GM19099 (cell line): ENCODE data around the gene PLPPR3.
A peak's percentile ranks its signal among the peaks of the same experiment; 100 is the strongest.

Experiments used
- POLR2A ChIP-seq: IDR thresholded peaks from 3 replicates; pipeline ENCODE4 v1.6.1; 2011; ENCODE audit warnings: low read depth; ENCODE audit not compliant: insufficient read length; ENCODE audit errors: extremely low read depth

Gene PLPPR3

DNA sequence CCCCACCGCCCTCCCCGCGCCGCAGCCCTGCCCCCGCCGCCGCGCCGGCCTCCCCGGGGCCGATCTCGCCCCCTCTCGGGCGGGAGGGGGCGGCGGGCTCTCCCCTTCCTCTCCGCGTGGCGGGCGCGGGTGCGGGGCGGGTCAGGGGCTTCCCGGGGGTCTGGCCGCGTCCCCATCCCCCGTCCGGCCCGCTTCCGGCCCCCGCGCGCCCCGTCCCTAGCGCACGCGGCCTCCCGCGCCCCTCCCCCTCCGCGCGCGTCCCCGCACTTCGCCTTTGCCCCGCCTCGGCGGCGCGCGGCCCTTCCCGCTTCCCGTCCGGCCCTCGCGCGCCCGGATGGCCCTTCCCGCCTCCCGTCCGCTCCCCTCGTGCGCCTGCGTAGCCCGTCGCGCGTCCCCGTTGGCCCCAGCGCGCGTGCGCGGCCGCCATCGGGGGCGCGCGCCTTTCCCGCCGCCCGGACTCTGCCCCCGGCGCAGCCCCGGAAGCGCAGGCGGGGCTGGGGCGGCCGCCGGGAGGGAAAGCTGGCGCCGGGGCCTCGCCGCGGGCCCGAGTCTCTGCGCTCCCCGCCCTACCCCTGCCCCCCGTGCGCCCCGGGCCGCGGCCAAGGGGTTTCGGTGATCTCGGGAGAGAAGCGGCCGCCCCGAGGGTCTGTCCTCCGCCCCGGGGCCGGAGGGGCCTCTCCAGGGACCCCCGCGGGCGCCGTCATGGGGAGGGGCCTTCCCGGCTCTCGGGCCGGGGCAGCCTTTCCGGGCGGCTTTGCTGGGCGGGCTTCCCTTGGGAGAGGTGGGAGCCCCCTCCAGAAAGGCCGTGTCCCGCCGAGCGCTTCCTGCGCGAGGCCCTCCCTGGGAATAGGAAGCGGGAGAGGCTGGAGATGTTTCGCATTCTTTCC, 24.0 kb downstream of the PLPPR3 start:
- no peak for TF ChIP-seq POLR2A

DNA sequence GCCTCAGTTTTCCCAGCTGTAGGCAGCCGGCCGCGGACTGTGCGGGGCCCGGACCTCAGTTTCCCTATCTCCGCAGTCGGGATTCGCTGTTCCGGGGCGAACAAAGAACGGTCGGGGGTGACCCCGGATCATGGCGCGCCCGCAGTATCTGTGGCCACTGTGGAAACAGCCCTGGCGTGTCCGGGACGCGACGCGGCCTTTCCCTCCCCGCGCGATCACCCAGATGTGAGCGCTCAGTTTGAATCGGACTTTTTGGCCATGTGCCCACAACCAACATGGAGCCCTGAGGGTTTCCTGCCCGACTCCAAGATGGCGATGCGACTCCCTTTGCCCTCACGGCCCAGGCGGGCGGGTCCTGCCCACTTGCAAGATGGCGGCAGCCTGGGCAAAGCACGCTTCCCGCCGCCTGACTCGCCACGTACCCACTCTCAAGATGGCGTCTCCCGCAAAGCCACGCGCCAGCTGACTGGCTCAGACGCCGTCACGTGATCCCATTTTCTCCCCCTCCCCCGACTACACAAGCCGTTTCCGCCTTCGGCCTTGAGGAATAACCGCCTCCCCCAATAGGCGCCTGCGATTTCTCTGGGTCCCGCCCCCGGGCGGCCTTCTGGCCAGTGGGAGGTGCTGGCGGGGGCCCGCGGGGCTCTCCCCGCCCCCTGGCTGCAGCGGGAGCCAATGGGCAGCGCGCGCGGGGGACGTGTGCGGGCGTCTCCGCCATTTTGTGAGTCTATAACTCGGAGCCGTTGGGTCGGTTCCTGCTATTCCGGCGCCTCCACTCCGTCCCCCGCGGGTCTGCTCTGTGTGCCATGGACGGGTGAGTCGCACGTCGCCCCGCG, 24.8 kb downstream of the PLPPR3 start, which contains the start of gene PTBP1:
Gene PTBP1 (plus strand): TSS at position 761 of the 836 bp plus-strand sequence. CDS start 46 bp downstream, at position 807.
- TF ChIP-seq POLR2A = peak; percentile 96

DNA sequence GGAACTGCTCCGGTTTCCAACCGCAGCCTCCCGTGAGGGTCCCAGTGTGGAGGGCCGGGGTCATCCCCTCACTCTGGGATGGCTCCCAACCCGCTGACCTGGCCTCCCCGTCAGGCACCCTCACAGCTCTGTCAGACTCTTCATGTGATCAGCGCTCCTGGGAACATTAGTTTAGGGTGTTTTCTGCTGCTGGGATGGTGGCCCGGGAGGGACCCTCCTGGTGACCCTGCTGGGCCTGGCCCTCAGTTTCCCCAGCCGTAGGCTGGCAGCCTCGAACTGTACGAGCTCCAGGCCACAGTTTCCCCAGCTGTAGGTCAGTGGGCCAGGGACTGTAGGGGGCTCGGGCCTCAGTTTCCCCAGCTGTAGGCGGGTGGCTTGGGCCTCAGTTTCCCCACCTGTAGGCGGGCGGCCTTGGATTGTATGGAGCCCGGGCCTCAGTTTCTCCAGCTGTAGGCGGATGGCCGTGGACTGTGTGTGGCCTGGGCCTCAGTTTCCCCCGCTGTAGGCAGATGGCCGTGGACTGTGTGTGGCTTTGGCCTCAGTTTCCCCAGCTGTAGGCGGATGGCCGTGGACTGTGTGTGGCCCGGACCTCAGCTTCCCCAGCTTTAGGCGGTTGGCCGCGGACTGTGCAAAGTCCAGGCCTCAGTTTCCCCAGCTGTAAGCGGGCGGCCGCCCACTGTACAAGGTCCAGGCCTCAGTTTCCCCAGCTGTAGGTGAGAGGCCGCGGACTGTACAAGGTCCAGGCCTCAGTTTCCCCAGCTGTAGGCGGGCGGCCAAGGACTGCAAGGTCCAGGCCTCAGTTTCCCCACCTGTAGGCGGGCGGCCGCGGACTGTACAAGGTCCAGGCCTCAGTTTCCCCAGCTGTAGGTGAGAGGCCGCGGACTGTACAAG, 25.8 kb downstream of the PLPPR3 start:
- TF ChIP-seq POLR2A = no peak

DNA sequence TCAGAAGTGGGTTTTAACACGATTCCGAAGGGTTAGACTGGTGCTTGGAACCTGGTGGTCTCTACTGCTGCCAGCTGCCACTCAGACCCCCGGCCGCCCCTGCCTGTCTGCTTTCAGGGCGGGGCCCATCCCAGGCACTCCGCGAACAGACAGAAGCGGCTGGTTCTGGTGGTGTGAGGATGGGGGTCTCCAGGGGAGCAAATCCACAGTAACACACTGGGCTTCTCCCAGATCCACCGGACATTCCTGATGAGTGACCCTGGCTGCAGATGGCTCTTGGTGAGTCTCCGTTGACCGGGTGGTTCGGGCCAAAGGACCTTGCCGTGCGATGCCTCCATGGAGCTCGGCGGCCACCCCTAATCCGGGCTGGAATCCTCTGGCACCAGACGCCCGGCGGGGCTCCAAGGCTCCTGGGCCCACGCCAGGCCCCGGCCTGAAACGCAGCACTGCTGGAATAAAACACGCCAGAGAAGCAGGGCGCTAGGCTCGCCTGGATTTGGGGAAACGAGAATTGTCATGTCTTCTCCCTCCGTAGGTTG, 26.6 kb downstream of the PLPPR3 start:
- no peak for TF ChIP-seq POLR2A

DNA sequence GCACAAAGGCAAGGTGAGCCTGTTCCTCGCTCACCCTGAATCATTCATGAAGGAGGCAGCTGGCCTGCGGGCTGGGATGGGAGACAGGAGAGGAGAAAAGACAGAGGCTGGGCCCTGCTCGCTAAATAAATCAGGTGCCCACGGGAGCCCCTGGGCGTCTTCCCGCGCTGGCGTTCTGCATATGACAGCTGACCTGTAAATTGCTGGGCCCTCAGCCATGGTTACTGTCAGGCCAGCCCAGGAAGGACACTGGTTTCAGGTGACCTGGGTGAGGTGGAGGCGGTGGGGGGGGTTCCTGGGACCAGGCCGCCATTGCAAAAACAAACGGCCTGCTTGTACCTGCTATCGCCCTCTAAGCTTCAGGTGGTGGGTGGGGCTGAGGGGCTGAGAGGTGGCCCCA, 27.9 kb downstream of the PLPPR3 start:
- no peak for TF ChIP-seq POLR2A

DNA sequence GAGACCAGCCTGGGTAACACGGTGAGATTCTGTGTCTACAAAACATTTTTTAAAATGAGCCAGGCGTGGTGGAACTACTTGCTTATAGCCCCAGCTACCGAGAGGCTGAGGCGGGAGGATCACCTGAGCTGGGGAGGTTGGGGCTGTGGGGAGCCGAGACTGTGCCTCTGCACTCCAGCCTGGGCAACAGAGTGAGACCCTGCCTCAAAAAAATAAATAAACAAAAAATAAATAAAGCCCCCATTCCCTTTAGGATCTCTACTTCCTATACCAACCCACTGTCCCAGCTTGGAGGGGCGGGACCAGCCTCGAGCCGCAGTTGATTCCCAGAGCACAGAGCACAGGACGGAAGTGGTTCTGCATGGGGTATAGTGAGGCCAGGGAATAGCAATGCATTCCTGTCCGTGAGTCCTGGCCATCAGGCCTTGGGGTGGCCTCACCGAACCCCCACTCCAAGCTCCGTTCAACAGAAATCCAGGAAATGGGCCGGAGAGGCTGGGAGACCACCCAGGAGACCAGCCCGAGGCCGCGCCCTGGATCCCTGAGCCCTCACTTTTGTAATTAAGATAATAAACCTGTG, 29.4 kb downstream of the PLPPR3 start:
- TF ChIP-seq POLR2A = no peak

DNA sequence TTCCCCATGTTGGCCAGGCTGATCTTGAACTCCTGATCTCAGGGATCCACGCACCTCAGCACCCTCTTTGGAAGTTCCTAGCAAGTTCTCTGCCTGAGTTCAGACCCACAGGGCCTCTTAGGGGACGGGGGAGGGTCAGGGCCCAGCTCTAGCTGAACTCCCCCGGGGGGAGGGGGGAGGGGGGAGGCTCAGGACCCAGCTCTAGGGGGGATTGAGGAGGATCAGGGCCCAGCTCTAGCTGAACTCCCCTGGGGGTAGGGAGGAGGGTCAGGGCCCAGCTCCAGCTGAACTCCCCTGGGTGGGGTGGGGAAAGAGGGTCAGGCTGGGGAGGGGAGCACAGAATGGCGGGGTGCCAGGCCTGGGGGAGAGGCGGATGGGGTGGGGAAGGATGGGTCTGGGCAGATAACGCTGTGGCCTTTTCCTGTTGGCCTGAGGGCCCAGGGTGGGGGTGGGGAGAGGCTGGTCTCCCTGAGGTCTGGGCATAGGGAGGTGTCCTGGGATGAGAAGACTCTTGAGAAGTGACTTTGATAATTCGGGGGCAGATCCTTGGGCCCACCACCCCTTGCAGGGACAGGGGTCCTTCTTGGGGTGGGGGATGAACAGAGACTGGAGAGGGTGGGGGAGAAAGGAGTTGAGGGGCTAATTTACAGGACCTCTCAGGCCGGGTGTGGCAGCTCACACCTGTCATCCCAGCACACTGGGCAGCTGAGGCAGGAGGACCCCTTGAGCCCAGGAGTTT, 30.0 kb downstream of the PLPPR3 start:
- TF ChIP-seq POLR2A = no peak

DNA sequence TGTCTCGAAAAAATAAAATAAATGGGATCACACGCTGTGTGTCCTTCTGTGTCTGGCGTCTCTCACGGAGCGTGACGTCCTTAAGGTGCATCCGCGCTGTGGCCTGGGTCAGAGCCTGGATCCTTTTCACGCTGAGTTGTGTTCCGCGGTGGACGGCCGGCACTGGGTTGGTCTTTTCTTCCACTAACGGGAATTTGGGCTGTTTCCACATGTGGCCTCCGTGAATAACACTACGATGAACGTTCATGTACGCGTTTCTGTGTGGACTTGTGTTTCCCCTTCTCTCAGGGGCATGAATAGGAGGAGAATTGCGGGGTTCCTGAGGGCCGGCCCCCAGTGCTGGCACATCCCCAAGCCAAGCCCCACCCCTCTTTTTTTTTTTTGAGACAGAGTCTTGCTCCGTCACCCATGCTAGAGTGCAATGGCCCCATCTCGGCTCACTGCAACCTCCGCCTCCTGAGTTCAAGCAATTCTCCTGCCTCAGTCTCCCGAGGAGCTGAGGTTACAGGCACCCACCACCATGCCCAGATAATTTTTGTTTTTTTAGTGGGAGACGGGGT, 30.7 kb downstream of the PLPPR3 start:
- TF ChIP-seq POLR2A = no peak

DNA sequence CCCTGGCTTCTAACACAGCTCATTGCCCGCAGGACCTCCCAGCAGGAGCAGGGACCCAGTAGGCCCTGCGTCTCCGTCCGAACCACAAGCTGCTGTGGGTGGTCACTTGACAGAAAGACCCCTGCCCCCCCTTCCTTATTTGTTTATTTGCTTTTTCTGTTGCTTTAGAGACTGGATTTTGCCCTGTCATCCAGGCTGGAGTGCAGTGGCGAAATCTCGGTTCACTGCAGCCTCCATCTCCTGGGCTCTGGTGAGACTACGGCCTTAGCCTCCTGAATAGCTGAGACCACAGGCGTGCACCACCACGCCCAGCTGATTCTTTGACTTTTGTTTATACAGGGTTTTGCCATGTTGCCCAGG, 32.1 kb downstream of the PLPPR3 start:
- TF ChIP-seq POLR2A = no peak

DNA sequence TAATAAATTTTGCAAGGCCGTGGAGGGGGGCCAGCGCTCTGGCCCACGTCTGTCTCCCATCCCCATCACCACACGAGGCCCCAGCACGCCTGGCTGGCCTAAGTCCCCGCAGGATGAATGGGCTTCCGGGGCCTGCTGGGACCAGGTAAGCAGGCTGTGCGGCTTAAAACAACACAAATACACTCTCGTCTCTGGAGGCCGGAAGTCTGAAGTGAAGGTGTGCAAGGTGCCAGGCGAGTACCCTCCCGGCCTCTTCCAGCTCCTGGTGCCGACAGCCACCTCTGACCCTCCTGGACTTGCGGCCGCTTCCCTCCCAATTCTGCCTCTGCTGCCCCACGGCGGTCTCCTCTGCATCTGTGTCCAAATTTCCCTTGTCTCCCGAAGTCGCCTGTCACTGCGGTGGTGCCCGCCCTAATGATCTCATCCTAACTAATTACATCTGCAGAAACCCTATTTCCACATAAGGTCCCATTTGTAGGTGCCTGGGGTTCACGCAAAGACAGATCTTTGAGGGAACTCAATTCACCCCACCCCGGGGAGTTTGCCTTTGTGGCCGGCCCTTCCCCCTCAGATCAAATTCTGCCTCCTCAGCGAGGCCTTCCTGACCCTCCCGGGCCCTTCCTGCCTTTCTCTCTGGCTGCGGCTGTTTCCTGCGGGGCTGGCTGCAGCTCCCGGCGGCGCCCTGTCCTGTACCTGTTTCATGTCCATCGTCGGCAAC, 32.6 kb downstream of the PLPPR3 start:
- TF ChIP-seq POLR2A = no peak

DNA sequence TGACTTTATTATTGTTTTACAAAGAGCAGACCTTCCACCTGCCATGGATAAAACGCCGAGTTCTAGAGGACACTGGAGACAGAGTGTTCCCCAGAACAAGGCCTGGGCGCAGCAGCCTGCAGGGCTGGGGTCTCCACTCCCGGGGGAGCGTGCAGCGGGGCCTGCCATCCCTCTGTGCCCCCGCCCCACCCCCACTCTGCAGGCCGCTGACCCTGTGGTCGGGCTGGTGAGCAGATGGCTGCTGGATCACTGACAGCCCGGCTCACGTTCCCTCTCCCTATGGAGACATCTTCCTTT, 33.1 kb downstream of the PLPPR3 start:
- no peak for TF ChIP-seq POLR2A

DNA sequence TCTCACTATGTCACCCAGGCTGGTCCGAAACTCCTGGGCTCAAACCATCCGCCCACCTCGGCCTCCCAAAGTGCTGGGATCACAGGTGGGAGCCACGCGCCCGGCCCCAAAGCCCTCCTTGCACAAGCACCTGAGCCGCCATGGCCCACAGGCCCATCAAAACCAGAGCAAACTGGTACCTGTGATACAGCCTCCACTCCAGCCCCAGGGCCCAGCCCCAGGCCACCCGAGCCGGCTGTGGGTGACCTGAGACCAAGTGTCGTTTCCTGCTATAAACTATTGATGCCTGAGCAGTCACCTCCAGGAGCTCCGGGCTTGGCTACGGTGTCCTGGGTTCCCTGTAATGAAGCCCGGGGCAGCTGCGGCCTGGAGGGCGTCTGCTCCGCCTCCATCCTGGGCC, 34.2 kb downstream of the PLPPR3 start:
- TF ChIP-seq POLR2A = no peak

DNA sequence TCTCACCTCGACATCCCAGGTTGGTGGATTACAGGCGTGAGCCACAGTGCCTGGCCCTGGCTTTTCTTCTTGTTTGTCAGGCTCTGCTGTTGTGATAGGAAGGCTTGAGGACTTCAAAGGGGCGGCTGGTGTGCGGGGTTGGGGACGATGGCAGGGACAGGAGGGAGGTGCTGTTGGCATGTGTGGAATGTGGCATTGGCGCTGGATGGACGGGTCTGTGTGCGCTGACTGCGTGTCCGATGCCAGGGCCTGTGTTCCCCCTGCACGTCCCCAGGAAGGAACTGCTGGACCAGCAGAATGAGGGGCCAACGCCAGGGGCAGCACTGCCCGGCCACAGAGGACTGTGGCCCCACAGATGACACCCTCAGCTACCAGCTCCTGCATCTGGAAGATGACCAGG, 37.2 kb downstream of the PLPPR3 start:
- no peak for TF ChIP-seq POLR2A
